ENCODE measurements around the gene MSH3.
"Not testable (repeated sequence)": the region's sequence is repeated elsewhere in the genome, so short reads cannot be mapped to it uniquely, and the experiment has no call there.

MSH3 gene

DNA sequence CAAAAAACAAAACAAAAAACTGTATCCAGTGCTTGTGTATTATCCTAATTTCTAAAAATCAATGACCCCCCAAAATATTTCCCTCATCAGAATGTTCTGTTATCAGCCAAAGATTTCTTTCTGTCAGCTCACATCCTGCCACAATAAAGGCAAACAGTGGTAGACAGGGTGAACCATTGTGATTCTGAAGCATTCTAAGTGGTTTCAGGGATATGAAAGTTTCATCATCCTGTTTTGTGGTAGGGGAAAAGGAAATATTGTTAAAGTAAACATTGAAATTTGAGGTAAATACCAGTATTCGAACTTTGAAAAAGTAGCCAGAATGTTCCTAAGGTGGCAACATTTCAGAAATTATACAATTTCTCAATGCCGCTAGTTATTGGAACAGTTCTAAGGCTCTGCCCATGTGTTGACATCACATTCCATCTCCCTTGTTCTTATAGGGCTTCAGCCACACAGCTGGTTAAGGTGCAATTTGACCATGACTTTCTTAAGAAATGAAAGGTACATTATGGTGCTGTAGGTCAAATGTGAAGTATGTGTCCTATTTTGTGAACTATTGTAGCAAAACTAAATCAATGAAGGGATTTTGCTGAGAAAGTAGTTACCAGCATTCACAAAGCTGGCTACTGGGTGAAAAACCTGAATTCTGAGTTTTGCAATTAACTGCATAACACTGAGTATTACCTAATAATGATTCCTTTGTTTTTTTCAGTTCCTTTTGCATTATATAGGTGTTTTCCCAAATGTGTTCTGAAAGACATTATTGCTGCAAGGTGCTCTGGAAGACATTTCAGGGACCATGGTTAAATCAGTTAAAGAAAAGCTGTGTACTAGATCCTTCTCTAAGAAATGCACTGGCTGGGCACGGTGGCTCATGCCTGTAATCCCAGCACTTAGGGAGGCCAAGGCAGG, 198.1 kb downstream of the MSH3 start:
- no peak for DNase-seq

DNA sequence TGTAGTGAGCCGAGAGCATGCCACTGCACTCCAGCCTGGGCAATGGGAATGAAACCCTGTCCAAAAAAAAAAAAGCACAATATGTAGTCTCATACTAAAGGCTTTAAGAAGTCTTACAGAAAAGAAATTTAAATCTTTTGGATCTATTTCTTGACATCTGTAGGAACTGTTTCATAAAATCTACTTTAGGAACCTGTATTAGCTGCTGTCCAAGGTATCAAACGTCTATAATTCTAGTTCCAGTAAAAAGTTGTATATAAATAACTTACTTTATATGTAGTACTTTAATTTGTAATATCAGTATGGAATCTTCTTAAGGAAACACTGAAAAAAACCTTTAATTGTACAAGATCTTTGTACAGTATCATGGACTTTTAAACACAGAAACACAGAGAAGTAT, 199.0 kb downstream of the MSH3 start:
- DNase-seq: no peak

DNA sequence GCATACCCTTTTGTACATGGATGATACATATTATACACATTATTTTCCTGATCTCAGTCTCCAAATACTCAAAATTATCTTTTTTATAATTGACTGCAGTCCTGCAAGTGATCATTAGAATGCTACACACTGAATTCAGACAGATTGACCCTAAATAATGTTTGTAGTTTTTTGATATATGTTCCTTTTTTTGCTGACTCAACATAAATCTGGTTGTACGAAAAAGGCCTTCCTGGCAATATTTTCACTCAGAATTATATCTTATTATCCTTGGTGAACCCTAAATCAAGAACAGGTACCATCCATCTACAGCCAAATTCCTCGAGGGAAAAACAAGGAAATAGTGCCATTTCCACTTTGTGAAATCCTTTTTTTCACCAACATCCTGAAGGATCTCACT, 200.1 kb downstream of the MSH3 start:
- DNase-seq: no peak

DNA sequence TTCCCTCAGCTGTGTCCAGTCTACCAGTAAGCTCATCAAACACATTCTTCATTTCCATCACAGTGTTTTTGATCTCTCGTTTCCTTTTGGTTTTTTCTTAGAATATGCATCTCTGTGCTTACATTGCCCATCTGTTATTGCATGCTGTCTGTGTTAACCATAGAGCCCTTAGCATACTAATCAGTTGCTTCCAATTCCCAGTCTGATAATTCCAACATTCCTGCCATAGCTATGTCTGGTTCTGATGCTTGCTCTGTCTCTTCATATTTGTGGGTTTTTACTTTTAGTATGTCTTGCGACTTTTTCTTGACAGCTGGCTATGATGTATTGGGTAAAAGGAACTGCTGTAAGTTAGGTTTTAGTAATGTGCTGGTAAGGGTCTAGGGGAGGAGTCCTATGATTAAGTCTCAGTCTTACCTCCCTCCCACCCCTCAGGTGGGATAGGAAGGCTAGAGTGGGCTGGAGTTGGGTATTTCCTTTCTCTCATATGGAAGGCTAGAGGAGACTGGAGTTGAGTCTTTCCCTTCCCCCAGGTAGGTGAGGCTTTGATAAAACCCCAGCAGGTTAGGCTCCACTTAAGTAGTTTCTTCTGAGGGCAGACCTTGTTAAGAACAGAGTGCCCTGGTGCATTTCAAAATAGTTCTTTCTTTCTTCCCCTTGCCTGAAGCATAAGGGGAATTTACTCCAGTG, 206.6 kb downstream of the MSH3 start:
- DNase-seq: no peak

DNA sequence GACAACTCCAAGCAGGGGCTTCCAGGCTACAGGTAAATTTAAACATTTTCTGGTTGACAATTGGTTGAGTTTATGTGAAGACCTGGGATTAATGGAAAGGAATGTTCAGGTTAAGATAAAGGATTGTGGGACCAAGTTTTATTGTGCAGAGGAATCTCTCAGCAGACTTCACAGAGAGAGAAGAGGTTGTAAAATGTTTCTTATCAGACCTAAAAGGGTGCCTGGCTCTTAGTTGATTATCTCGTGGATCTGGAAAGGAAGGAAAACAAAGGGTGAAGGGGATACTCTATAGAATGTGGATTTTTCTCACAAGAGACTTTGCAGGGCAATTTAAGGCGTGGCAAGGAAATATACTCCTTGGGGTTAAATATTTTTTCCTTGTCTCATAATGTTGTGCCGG, 209.3 kb downstream of the MSH3 start:
- DNase-seq: no peak

DNA sequence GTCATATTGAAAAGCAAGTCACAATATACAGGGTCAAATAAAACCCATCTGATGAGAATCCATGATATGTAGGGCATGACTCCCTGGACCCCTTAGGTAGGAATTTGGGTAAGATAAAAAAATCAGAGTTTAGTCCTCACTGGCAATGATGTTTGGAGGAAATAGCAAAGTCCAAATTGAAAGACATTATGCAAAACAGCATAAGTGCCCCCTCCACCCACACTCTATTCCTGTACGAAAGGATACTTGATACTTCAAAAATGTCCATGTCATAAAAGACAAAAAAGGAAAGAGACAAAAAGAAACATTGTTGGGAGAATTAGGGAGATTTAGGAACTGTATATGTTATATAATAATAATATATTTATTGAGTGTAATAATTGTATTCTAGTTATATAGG, 209.7 kb downstream of the MSH3 start:
- DNase-seq: no peak

DNA sequence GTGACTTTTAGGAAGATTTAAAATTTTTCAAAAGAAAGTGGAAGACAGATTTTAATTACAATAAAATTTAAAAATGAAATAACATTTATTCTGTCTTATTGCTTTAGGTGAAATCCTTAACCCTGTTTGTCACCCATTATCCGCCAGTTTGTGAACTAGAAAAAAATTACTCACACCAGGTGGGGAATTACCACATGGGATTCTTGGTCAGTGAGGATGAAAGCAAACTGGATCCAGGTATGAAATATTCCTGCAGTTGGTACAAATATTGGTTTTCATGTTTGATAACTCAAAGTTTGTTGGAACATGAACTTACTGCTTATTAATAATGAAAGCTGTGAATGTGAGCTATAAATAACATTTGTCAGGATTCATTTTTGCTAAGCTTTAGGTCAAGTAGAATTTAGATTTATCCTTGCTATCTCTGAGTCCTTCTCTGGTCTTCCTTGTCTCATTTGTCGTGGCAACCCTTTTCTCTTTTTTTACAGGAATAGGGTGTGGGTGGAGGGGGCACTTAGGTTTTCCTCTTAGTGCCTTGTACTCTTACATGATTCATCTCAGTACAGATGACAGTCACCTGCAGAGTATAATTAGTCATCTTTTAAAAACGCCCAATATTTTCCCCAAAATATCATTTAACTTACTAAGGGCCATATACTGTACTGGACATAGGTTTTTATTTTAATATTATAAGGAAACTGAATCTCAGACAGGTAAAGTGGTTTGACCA, 210.4 kb downstream of the MSH3 start:
- DNase-seq: no peak

DNA sequence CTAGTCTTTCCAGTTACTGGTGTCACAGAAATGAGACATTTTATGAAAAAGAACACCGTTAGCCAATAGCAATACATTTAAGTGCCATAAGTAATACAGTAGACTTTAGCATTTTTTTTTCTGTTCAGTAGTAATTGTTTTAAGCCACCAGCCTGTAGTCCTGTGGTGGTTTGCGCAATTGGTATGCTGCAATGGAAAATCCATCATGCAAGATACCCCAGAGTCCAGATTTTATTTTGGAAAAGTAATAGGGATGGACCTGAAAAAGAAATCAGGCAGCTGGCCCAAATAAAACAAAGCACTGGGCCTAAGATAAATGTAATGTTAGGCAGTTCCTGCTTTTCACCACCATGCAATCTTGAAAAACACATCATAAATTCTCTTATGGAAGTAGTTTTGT, 211.1 kb downstream of the MSH3 start:
- no peak for DNase-seq

DNA sequence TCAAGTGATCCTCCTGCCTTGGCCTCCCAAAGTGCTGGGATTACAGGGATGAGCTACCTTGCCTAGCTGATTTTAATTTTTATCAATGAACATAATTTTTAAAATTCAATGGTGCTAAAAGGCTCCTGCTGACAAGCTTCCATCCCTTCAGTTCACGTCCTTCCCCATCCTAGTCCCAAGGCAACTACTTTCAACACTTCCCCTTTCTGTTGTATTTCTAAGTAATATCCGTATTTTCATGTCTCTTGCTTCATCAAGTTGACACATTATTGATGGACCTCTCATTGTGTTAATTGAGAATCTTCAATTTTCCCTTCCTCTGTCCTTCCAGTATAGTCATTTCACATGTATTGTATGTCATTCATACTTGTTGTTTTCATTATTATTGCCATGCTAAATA, 211.9 kb downstream of the MSH3 start:
- DNase-seq: no peak

DNA sequence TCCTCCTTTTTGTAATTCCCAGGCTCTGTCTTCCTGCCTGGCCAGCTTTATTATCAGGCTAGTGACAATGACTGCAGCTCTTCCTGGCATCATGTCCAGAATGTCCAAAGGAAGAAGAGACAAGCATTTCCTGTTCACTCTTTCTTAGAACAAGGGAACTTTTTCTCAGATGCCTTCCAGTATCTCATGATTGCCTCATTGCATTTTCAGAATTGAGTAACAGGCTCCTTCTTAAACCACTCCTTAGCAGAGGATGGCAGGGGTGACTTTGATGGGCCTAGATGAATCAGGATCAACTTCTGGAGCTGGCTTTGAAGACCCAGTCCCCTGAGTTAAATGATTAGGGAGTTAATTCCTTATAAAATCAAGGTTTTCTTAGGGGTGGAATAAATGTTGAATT, 212.8 kb downstream of the MSH3 start:
- DNase-seq: no peak

DNA sequence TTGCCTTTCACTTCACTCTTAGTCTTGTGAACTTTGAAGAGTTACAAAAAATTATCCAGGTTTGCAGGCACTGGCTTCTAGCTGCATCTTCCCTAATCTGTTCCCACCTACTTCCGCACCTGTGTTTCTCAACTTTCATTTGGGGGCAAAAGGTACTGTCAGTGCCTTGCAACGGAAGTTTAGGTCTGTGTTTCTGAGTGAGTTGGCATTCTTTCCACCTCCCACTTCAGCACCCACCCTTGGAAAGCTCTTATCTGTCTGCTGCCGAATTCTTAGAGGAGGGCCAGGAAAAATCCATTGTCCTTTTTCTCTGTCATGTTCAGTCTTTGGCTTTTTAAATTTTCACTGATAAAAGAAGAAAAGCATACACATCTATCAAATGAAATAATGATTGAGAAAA, 216.0 kb downstream of the MSH3 start:
- no peak for DNase-seq

DNA sequence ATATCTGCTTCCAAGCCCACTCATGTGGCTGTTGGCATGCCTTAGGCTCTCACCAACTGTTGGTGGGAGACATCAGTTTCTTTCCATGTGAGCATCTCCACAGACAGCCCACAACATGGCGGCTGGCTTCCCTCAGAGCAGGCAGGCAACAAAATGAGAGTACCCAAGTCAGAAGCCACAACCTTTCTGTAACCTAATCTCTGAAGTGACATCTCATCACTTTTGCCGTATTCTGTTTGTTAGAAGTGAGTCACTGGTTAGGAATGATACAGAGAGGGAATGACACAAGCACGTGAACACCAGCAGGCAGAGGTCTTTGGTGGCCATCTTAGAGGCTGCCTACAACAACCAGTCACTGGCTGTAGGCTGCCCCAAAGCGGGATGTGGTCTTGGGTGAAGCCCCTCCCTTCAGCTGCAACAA, 217.1 kb downstream of the MSH3 start:
- DNase-seq: no peak

DNA sequence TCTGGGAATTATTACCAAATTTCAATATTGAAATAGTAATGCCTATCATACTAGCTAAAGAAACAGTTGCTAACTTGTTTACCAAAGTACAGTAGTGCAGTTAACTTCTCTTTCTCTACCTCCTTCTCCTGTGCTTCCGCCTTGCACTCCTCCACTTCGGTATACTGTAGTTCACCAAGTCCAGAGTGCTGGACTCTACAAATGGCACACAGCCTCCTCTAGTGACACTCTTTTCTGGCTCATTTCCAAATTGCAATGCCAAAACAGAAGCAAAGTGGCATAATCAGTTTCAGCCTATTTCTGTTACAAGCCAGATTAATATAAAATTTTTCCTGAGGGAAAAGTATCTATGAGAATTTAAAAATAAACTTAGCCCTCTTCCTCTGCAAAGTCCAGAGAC, 219.7 kb downstream of the MSH3 start:
- no peak for DNase-seq

DNA sequence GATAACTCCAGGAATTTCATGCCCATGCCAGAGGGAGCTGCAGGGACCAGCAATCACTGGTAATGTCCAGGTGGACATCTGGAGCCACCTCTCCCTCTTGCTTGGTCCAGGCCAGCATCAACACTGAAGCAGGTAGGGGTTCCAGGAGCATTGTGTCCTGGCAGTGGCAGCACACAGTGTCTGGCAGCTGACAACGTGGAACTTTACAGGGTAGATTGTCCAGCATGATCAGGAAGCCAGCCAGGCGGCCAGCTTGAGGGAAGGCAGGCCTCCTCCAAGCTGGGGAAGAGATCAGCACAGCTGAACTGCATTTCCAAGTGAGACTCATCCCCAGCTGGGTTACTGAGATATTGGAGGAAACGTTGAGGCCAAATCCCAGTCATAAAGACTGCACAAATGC, 223.1 kb downstream of the MSH3 start:
- DNase-seq: no peak

DNA sequence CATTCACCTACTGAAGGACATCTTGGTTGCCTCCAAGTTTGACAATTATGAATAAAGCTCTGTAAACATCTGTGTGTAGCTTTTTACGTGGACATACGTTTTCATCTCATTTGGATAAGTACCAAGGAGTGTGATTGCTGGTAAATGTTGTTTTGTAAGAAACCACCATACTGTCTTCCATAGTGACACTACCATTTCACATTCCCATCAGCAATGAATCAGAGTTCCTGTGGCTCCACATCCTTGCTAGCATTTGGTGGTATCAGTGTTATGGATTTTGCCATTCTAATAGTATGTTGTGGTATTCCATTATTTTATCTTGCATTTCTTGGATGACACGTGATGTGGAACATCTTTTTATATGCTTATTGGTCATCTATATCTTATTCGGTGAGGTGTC, 227.3 kb downstream of the MSH3 start:
- DNase-seq: no peak

DNA sequence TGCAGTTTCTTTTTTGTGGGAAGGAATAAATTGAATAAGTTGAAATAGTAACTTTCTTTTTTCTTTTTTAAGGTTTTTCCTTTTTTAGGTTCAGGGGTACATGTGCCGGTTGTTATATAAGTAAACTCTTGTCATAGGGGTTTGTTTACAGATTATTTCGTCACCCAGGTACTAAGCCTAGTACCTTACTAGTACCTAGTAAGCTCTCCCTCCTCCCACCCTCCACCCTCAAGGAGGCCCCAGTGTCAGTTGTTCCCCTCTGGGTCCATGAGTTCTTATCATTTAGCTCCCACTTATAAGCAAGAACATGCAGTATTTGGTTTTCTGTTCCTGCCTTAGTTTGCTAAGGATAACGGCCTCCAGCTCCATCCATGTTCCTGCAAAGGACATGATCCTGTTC, 228.9 kb downstream of the MSH3 start:
- DNase-seq: not testable (repeated sequence)

DNA sequence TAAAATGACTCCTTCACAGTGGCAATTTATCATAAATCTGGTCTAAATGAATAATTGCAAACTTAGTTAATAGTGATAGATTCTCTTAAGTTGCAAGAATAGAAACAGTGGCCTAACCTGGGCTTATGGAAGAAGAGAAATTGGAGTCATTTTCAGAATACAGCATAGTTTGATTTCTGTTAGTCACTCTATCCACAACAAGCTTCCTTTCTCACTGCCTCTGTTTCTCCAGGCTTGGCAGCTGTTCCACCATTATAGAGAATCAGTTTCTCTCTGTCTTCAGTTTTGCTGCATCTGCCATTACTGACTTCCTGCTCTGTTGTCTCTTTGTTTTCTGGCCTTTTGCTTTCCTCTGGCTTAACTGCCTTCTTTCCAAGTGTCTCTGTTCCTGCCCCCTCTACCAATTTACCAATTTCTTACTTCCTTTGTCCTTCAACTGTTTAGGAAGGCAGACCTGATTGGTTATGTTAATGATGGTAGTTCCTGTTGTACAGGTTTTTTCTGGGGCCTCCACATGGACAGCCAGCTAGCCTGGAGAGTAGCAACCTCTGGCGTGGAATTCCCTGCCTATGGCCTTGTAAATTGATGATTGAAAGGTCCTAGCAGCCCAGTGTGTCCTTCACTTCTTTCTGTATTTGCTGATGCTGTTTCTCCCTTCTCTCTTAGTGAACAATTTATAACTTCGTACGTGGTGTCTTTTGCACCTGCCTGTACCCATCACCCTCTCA, 229.8 kb downstream of the MSH3 start:
- no peak for DNase-seq

DNA sequence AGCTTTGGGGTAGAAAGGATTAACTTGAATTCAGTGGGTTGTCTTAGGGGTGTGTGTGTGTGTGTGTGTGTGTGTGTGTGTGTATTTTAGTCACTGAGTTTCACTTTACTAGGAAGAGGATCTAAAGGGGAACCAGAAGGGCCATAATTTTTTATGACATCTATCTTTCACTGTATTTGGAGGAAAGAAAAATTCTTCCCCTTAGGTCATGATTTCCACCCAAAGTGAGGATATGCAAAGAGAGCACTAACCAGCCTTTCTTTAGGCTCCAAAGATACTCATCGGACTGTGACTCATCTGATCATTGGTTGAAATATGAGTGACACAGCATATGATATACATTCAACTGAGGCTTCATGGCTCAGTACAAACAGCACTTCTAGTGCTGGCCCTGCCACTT, 230.5 kb downstream of the MSH3 start:
- DNase-seq: no peak

DNA sequence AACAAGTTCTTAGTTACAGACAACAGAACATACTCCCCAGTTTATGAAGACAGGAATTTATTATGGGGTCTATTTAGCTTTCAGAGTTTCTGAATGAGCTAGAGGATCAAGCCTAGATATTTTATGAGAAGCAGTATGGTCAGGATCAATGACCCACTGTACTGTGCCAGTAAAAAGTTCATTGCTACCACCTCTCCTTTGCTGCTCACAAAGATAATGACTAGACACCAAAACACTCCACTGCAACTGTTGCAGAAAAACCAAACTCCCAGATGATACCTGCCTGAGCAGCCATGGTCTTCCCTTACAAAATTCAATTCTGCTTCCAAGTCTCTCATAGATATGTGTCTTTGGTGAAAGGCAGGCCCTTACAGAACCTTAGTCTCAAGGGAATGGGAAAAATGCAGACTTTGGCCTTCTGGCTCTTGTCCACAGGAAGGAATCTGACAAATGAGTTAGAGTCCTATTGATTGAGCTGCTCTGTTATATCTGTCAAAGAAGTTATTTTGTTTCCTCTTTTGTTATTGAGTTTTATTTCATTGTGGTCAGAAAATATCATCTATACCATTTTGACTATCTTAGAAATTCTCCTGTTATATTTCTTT, 231.0 kb downstream of the MSH3 start:
- no peak for DNase-seq

DNA sequence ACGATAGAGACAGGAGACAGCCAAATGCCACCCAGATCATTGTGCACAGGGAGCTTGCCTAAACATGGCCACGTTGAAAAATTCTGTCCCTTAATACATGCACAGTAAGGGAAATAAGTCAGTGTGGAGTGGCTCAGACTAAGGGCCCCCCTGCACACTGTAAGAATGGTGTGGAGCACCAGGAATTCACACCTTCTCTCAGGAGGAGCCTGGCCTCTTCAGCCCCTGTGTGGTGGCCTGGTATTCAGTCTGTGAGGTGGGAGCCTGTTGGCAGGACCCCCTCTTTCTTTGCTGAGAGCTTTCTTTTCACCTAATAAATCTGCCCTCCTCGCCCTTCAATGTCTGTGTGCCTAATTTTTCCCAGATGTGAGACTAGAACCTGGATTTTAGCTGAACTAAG, 239.6 kb downstream of the MSH3 start:
- no peak for DNase-seq

DNA sequence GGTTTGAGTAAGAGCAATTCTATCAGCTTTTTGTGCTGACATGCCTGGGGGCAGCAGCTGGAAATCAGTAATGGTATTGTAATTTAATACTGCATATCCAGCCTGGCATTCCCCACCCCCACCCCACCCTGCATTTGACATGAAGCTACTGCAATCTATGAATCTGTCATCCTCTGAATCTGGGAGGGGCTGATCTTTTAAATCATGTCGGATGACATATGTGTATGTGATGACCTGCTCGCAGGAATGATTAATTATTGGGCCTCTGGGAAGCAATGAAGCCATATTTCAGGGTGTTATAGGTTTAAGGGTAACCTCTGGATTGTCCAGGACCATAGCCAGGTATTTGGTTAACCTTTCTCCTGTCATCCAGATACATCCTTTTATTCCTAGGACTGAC, 241.1 kb downstream of the MSH3 start:
- DNase-seq: no peak
